IMR-90 (cell line): ENCODE measurements around the gene PLIN4. TPM values are rescaled to one million over a fixed set of nuclear protein-coding genes. Genes with fewer than 3 reads are reported as not detected.

Source experiments
- ATAC-seq: fragments of 200-7000 bp; cut with Tn5 transposase; 2 replicates; pipeline ENCODE4 v1.9.1; 2020; ENCODE audit warnings: low read depth, mild to moderate bottlenecking, moderate library complexity
- BruUV-seq: library from RNA; stranded (reverse); fragments of 400-500 nt; replicated peaks from 2 replicates; lab custom pipeline; 2021; lab: Mats Ljungman, UMichigan
- CTCF ChIA-PET: fragments of 300-600 bp; formaldehyde crosslinking; extraction: SDS; loops from one replicate; lab custom pipeline; 2021; ENCODE audit warnings: antibody characterized with exemption; lab: Yijun Ruan, JAX
- POLR2A ChIA-PET: fragments of 300-600 bp; sonication (Branson Sonifier 250); formaldehyde crosslinking; loops from one replicate; lab custom pipeline; 2022; ENCODE audit warnings: antibody characterized with exemption; ENCODE audit not compliant: unreplicated experiment; lab: Charles Lee
- DNase-seq: peaks from one replicate; pipeline ENCODE4 v3.0.0; 2013
- H2AFZ ChIP-seq: replicated peaks from 2 replicates; pipeline ENCODE3; 2013; ENCODE audit warnings: low read length, mild to moderate bottlenecking; ENCODE audit not compliant: poor library complexity
- H2AK5ac ChIP-seq: 2 replicates; pipeline ENCODE4 v1.6.1; 2013; ENCODE audit warnings: low read depth, low read length, inconsistent platforms
- H2AK9ac ChIP-seq: replicated peaks from 2 replicates; pipeline ENCODE3; 2013; ENCODE audit warnings: mild to moderate bottlenecking, low read depth, low read length, moderate library complexity; ENCODE audit not compliant: poor library complexity
- H2BK120ac ChIP-seq: 2 replicates; pipeline ENCODE4 v1.6.1; 2013; ENCODE audit warnings: low read depth, low read length, inconsistent platforms
- H2BK15ac ChIP-seq: 3 replicates; pipeline ENCODE4 v1.6.1; 2013; ENCODE audit warnings: low read depth, low read length, inconsistent platforms
- H2BK20ac ChIP-seq: 2 replicates; pipeline ENCODE4 v1.6.1; 2013; ENCODE audit warnings: low read depth, mild to moderate bottlenecking, inconsistent platforms, low read length, moderate library complexity
- H2BK5ac ChIP-seq: 2 replicates; pipeline ENCODE4 v1.6.1; 2013; ENCODE audit warnings: mild to moderate bottlenecking, low read depth, low read length, inconsistent platforms; ENCODE audit not compliant: poor library complexity, severe bottlenecking
- H3K14ac ChIP-seq: replicated peaks from 2 replicates; pipeline ENCODE4 v1.6.1; 2013; ENCODE audit warnings: low read depth, low read length, inconsistent platforms
- H3K18ac ChIP-seq: 2 replicates; pipeline ENCODE4 v1.6.1; 2013; ENCODE audit warnings: low read depth, low read length, control low read depth
- H3K23ac ChIP-seq: 2 replicates; pipeline ENCODE4 v1.6.1; 2013; ENCODE audit warnings: low read depth, low read length, inconsistent platforms
- H3K27ac ChIP-seq: 2 replicates; pipeline ENCODE4 v1.5.1; 2013; ENCODE audit warnings: mild to moderate bottlenecking, control low read depth, low read length; ENCODE audit not compliant: insufficient read depth
- H3K27me3 ChIP-seq: 2 replicates; pipeline ENCODE4 v1.6.1; 2013; ENCODE audit warnings: low read length; ENCODE audit not compliant: control insufficient read depth, insufficient read depth
- H3K36me3 ChIP-seq: 2 replicates; pipeline ENCODE4 v1.6.1; 2013; ENCODE audit warnings: low read length, mixed read lengths; ENCODE audit not compliant: control insufficient read depth, insufficient read depth
- H3K4ac ChIP-seq: 2 replicates; pipeline ENCODE4 v1.6.1; 2013; ENCODE audit warnings: low read depth, low read length, inconsistent platforms
- H3K4me1 ChIP-seq: 2 replicates; pipeline ENCODE4 v1.6.1; 2013; ENCODE audit warnings: low read length, mixed read lengths; ENCODE audit not compliant: control insufficient read depth, insufficient read depth
- H3K4me2 ChIP-seq: 2 replicates; pipeline ENCODE4 v1.6.1; 2013; ENCODE audit warnings: low read depth, mild to moderate bottlenecking, control low read depth, low read length, moderate library complexity
- H3K4me3 ChIP-seq: 2 replicates; pipeline ENCODE4 v1.5.1; 2013; ENCODE audit warnings: low read depth, mild to moderate bottlenecking, control low read depth, low read length, moderate library complexity; ENCODE audit not compliant: insufficient read depth
- H3K56ac ChIP-seq: 2 replicates; pipeline ENCODE4 v1.6.1; 2013; ENCODE audit warnings: low read length, inconsistent platforms; ENCODE audit not compliant: insufficient read depth; ENCODE audit errors: extremely low read depth
- H3K79me1 ChIP-seq, 2 experiments: 2 replicates each; pipeline ENCODE4 v1.6.1; 2013; ENCODE audit warnings: low read length in 2 of 2, inconsistent platforms in 1 of 2, low read depth in 1 of 2
- H3K9ac ChIP-seq: 2 replicates; pipeline ENCODE4 v1.6.1; 2013; ENCODE audit warnings: low read depth, low read length, control low read depth
- H3K9me1 ChIP-seq: 2 replicates; pipeline ENCODE4 v1.6.1; 2013; ENCODE audit warnings: low read length, inconsistent platforms; ENCODE audit not compliant: insufficient read depth
- H3K9me3 ChIP-seq: 2 replicates; pipeline ENCODE4 v1.6.1; 2013; ENCODE audit warnings: low read length; ENCODE audit not compliant: control insufficient read depth, insufficient read depth
- H4K20me1 ChIP-seq: 2 replicates; pipeline ENCODE4 v1.6.1; 2013; ENCODE audit warnings: low read length, inconsistent platforms; ENCODE audit not compliant: insufficient read depth
- H4K5ac ChIP-seq: 2 replicates; pipeline ENCODE4 v1.6.1; 2013; ENCODE audit warnings: mild to moderate bottlenecking, low read depth, low read length, control low read depth
- H4K8ac ChIP-seq, 2 experiments: 2 replicates each; pipeline ENCODE4 v1.6.1; 2013; ENCODE audit warnings: low read depth in 2 of 2, low read length in 2 of 2, control low read depth in 1 of 2, inconsistent platforms in 1 of 2
- H4K91ac ChIP-seq: 2 replicates; pipeline ENCODE4 v1.6.1; 2013; ENCODE audit warnings: low read depth, low read length, inconsistent platforms; ENCODE audit not compliant: insufficient read depth
- FOS ChIP-seq: fragments of 150-350 bp; IDR thresholded peaks from 2 replicates; pipeline ENCODE4 v1.6.1; 2016; ENCODE audit warnings: low read depth, low read length
- MAFK ChIP-seq: IDR thresholded peaks from 2 replicates; pipeline ENCODE4 v1.6.1; 2012; ENCODE audit warnings: low read depth, low read length, improper control_type of control experiment
- MAZ ChIP-seq: IDR thresholded peaks from 2 replicates; pipeline ENCODE4 v1.6.1; 2012; ENCODE audit warnings: low read depth, mild to moderate bottlenecking, low read length, improper control_type of control experiment, moderate library complexity, borderline replicate concordance
- NFE2L2 ChIP-seq: fragments of 150-350 bp; IDR thresholded peaks from 2 replicates; pipeline ENCODE4 v1.6.1; 2016; ENCODE audit warnings: low read depth, mild to moderate bottlenecking, low read length
- RAD21 ChIP-seq: IDR thresholded peaks from 2 replicates; pipeline ENCODE4 v1.6.1; 2012; ENCODE audit warnings: low read length, improper control_type of control experiment
- RFX5 ChIP-seq: IDR thresholded peaks from 2 replicates; pipeline ENCODE4 v1.8.0; 2012; ENCODE audit warnings: low read depth, mild to moderate bottlenecking, low read length, moderate library complexity
- USF2 ChIP-seq: fragments of 150-350 bp; IDR thresholded peaks from 2 replicates; pipeline ENCODE4 v1.6.1; 2017; ENCODE audit warnings: mild to moderate bottlenecking, antibody characterized with exemption, low read length, low read depth
- WGBS, 2 experiments: methylation state at CpG; one replicate each; pipeline versions ENCODE4 v1.1.5 to v1.1.7; 2013; ENCODE audit warnings: missing lambda C conversion rate in 2 of 2; ENCODE audit not compliant: insufficient read length in 1 of 2; ENCODE audit errors: extremely low coverage in 2 of 2; 5-methylcytosine and 5-hydroxymethylcytosine counted together
- dilution Hi-C: fragments of 300-500 bp; cut with HindIII; formaldehyde crosslinking; loops from one replicate; pipeline ENCODE4 v1.14.3; 2018; ENCODE audit warnings: low sequenced_read_pairs; ENCODE audit not compliant: unreplicated experiment
- in situ Hi-C: fragments of 300-500 bp; cut with MboI; formaldehyde crosslinking; loops from 3 replicates; pipeline ENCODE4 v1.14.3; 2019; ENCODE audit warnings: low sequenced_read_pairs, inconsistent platforms, mixed read lengths
- intact Hi-C: fragments of 100-400 bp; cut with micrococcal nuclease; formaldehyde crosslinking; loops from 2 replicates; pipeline ENCODE4 v1.10.0; 2022
- polyA plus RNA-seq, 3 experiments: library from polyadenylated mRNA; depleted of rRNA; stranded (reverse); fragments of >200 nt; gene quantifications; 2 replicates each; pipeline ENCODE4 v1.2.3, GENCODE V29; 2012; ENCODE audit warnings: low replicate concordance in 1 of 3
- total RNA-seq: library from RNA; depleted of rRNA; stranded (reverse); fragments of >200 nt; gene quantifications from 2 replicates; pipeline ENCODE4 v1.2.3, GENCODE V29; 2012

The PLIN4 gene
- total and polyA plus RNA-seq, 2 of the 4 experiments (the other 2 are of a cell fraction): under 0.01 to 0.09 TPM

DNA sequence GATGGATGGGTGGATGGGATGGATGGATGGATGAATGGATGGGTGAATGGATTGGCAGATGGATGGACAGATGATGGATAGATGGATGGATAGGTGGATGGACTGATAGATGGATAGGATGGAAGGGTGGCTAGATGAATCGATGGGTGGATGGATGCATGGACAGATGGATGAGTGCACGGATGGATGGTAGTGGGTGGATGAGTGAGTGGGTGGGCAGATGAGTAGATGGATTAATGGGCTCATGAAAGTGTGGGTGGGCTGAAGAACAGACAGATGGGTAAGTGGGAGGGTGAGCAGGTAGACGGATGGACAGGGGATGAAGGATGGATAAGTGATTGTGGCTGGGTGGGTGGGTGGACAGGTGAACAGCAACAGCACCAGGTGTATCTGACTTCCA, 35.5 kb upstream of the PLIN4 start:
- CTCF ChIA-PET: no interaction called here
- Histone ChIP-seq H4K91ac (no peak overlapping the region), H3K79me1 (no peaks in the 10 kb centered on the region), H3K4ac (no peak overlapping the region), H3K23ac (no peak overlapping the region), H3K4me3 (no peak overlapping the region), H3K56ac (no peak overlapping the region), H3K4me2 (no peak overlapping the region), H3K14ac (no peak overlapping the region), H3K9ac (no peak overlapping the region), H3K9me1 (no peaks in the 10 kb centered on the region), H2BK120ac (no peak overlapping the region), H3K18ac (no peak overlapping the region), H2AK9ac (no peak overlapping the region), H4K20me1 (no peaks in the 10 kb centered on the region), H3K27me3 (no peaks in the 10 kb centered on the region; the same call in 1 of the 2 replicates), H3K27ac (no peak overlapping the region), H3K4me1 (no peaks in the 10 kb centered on the region), H4K8ac (no peak overlapping the region), H2BK5ac (no peak overlapping the region), H3K9me3 (no peaks in the 10 kb centered on the region), H2BK20ac (no peak overlapping the region), H2AK5ac (no peak overlapping the region), H4K5ac (no peak overlapping the region), H2AFZ (no peak overlapping the region), H3K36me3 (no peaks in the 10 kb centered on the region), H2BK15ac (no peak overlapping the region)
- DNase-seq: no peak
- dilution Hi-C loops (no loop called here), intact Hi-C loops (no loop called here), in situ Hi-C loops (no loop called here)
- POLR2A ChIA-PET: no interaction called here
- no peak for ATAC-seq
- WGBS, 2 experiments: 83% methylated on average over 3 of the region's 3 CpGs; no CpG with 5 or more reads in 1 of the 2 experiments
- no TSS peak for BruUV-seq
- TF ChIP-seq MAZ (no peak), MAFK (no peak), NFE2L2 (no peak), FOS (no peak), USF2 (no peak), RFX5 (no peak), RAD21 (no peak)
